ENCODE data around the gene TRIM67. TPM values are rescaled to one million over a fixed set of nuclear protein-coding genes. Genes with fewer than 3 reads are reported as not detected.

Gene TRIM67
- total and polyA plus RNA-seq, 8 donors = 0.06 to 1.5 (median 0.77) TPM; not detected in 1

DNA sequence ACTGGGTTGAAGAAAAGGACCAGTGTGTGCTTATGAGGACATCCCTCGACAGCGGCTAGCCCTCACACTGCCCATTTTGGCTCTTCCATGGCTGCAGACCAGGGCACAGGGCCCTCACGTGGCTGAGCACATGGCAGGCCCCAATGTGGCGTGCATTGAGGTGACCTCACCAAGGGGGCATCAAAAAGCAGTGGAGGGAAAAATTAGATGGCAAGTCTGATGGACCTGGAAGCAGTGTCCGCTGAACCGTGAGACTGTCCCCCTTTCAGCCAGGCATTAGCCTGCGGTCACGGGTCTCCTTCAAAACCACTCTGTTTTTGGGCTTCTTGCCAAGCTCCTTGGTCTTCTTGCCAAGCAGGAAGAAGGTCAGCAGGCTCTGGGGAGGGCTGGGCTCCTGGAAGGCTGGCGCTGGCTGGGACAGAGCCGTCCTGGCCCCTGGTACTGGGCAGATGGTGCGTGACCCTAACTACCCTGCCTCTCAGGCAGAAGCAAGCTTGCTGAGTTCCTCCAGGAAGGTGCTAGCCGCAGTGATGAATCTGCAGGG lies 30.8 kb downstream of the TRIM67 start:
- intact Hi-C loops (cut with DNase I) = no loop called here
- ATAC-seq = peak; percentile 88
- TF ChIP-seq, protein P1, sequence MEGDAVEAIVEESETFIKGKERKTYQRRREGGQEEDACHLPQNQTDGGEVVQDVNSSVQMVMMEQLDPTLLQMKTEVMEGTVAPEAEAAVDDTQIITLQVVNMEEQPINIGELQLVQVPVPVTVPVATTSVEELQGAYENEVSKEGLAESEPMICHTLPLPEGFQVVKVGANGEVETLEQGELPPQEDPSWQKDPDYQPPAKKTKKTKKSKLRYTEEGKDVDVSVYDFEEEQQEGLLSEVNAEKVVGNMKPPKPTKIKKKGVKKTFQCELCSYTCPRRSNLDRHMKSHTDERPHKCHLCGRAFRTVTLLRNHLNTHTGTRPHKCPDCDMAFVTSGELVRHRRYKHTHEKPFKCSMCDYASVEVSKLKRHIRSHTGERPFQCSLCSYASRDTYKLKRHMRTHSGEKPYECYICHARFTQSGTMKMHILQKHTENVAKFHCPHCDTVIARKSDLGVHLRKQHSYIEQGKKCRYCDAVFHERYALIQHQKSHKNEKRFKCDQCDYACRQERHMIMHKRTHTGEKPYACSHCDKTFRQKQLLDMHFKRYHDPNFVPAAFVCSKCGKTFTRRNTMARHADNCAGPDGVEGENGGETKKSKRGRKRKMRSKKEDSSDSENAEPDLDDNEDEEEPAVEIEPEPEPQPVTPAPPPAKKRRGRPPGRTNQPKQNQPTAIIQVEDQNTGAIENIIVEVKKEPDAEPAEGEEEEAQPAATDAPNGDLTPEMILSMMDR (IDR thresholded peaks at IDR 0.05) = no peak

DNA sequence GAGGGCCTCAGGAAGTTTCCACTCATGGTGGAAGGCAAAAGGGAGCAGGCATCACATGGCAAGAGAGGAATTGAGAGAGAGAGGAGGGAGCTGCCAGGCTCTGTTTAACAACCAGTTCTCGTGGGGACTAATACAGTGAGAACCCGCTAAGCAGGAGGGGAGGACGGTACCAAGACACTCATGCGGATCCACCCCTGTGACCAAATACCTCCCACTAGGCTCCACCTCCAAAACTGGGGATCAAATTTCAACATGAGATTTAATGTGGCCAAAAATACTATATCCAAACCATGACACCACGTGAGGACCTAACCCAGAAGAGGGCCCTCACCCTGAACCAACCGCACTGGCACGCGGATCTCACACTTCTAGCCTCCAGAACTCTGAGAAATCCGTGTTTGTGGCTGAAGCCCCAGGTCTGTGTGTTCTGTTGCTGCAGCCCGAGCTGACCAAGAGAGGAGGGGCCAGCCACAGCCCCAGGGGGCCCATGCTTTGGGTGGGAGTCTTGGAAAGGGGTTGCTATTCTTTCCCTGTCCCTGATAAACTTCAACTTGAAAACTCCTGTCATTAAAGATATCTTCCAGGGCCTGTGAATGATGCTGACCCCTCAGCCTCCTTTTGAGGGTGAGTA lies 32.0 kb downstream of the TRIM67 start:
- peaks cover 0 to 4% of the 10 kb centered on the region in 2 donors for H3K9me3 ChIP-seq
- no peak overlapping the region for H3K27ac ChIP-seq
- TF ChIP-seq, protein P1 (IDR thresholded peaks at IDR 0.05) = no peak
- no peaks in the 10 kb centered on the region for H3K36me3 ChIP-seq
- no peaks in the 10 kb centered on the region for H3K27me3 ChIP-seq
- ATAC-seq (peak; percentile 9), DNase-seq (no peak)
- intact Hi-C loops (cut with DNase I) = no loop called here
- peaks cover 6 to 8% of the 10 kb centered on the region in 2 donors for H3K4me1 ChIP-seq
- H3K4me3 ChIP-seq = no peak overlapping the region

More for the DNA sequence above, 30.8 kb downstream of the TRIM67 start:
- no peak overlapping the region for H3K4me3 ChIP-seq
- H3K4me1 ChIP-seq = peaks cover 6 to 8% of the 10 kb centered on the region in 2 donors
- H3K27me3 ChIP-seq = peaks cover 0 to 7% of the 10 kb centered on the region in 2 donors
- H3K9me3 ChIP-seq = peaks cover 0 to 4% of the 10 kb centered on the region in 2 donors
- DNase-seq = peak in 3 of 4 donors; percentile 40 to 80 (median 73)
- H3K27ac ChIP-seq = no peak overlapping the region
- H3K36me3 ChIP-seq = no peaks in the 10 kb centered on the region

DNA sequence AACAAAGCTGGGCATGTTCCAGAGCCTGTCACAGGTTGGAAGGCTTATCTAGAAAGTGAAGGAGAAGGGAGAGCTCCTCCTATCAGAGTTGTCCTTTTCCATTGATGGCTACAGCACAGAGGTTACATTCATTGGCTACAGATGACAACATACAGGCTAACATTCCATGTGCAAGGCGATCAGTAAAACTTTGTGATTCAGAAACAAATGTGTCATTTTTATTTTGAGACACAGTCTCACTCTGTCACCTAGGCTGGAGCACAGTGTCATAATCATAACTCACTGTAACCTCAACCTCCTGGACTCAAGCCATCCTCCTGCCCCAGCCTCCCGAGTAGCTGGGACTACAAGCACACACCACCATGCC lies 32.6 kb downstream of the TRIM67 start:
- Histone ChIP-seq H3K4me1 (peaks cover 6 to 8% of the 10 kb centered on the region in 2 donors), H3K36me3 (no peaks in the 10 kb centered on the region), H3K27ac (no peak overlapping the region), H3K9me3 (peaks cover 0 to 4% of the 10 kb centered on the region in 2 donors), H3K4me3 (no peak overlapping the region), H3K27me3 (no peaks in the 10 kb centered on the region)
- intact Hi-C loops (cut with DNase I) = no loop called here
- TF ChIP-seq, protein P1 (IDR thresholded peaks at IDR 0.05) = no peak
- ATAC-seq = no peak
- no peak for DNase-seq

DNA sequence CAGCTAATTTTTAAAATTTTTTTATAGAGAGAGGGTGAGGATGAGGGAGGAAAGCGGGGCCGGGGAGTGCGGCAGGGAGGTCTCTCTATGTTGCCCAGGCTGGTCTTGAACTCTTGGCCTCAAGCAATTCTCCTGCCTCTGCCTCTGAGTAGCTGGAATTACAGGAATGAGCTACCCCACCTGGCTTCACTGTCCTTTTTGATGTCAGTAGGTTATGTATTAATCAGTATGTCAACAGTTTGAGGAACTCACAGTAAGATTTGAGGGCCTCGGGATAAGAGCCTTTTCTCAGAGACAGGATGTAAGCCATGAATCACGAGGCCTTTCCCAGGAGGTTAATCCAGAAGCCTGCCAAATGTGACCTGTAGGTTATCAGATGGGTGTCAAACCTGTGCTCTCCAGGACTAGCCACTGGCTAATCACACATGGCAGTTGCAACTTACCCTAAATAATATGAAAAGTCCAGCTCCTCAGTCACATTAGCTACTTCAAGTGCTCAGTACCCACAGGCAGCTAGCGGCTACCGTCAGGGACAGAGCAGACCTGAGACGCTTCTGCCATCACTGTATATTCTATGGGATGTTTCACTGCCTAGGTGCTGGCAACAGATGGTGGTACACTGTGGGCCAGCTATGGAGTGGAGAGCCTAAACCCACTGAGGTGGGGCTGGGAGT lies 33.1 kb downstream of the TRIM67 start:
- Histone ChIP-seq H3K4me3 (no peak overlapping the region), H3K36me3 (no peaks in the 10 kb centered on the region), H3K27me3 (no peaks in the 10 kb centered on the region), H3K4me1 (peaks cover 6 to 8% of the 10 kb centered on the region in 2 donors), H3K9me3 (peaks cover 0 to 1% of the 10 kb centered on the region in 2 donors), H3K27ac (no peak overlapping the region)
- intact Hi-C loops (cut with DNase I) = no loop called here
- ATAC-seq (peak; percentile 59), DNase-seq (no peak)
- TF ChIP-seq, protein P1 (IDR thresholded peaks at IDR 0.05) = no peak

DNA sequence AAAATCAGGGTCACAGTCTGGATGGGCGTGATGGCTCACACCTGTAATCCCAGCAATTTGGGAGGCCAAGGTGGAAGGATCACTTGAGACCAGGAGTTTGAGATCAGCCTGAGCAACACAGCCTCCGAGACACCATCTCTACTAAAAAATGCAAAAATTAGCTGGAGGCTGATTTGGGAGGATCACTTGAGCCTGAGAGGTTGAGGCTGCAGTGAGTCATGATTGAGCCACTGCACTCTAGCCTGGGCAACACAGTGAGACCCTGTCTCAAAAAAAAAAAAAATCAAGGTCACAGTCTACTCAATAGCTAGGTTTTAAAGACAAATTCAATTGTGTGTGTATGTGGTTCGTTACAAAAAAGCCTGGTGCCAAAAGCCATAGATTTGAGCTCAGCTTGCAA lies 34.4 kb downstream of the TRIM67 start:
- peaks cover 6 to 8% of the 10 kb centered on the region in 2 donors for H3K4me1 ChIP-seq
- DNase-seq = no peak
- no peak overlapping the region for H3K4me3 ChIP-seq
- no peak overlapping the region for H3K27ac ChIP-seq
- intact Hi-C loops (cut with DNase I) = no loop called here
- no peaks in the 10 kb centered on the region for H3K36me3 ChIP-seq
- no peak for ATAC-seq
- TF ChIP-seq, protein P1 (IDR thresholded peaks at IDR 0.05) = no peak
- no peaks in the 10 kb centered on the region for H3K9me3 ChIP-seq
- H3K27me3 ChIP-seq = no peaks in the 10 kb centered on the region
